Neutrophil (primary cell): ENCODE measurements around the gene ABCC12.

Experiments
- H3K27ac ChIP-seq: fragments of 200-600 bp; sonication (generic); 2 replicates; pipeline ENCODE4 v1.5.1; 2016; ENCODE audit warnings: mild to moderate bottlenecking, moderate library complexity
- H3K27me3 ChIP-seq: fragments of 200-600 bp; sonication (generic); 2 replicates; pipeline ENCODE4 v1.6.0; 2016; ENCODE audit warnings: mild to moderate bottlenecking
- H3K36me3 ChIP-seq: fragments of 200-600 bp; sonication (generic); 2 replicates; pipeline ENCODE4 v1.5.1; 2017
- H3K4me1 ChIP-seq, 2 experiments: fragments of 200-600 bp in 1 of 2; sonication (generic) in 1 of 2; 1 replicate in 1 of 2; 2 replicates in 1 of 2; pipeline versions ENCODE4 v1.5.1 to v1.6.1; 2013 to 2016; ENCODE audit warnings: low read depth in 1 of 2, low read length in 1 of 2, mild to moderate bottlenecking in 1 of 2, moderate library complexity in 1 of 2; ENCODE audit not compliant: control insufficient read depth in 1 of 2, insufficient read depth in 1 of 2
- H3K4me3 ChIP-seq, 2 experiments: fragments of 200-600 bp in 1 of 2; sonication (generic) in 1 of 2; 1 replicate in 1 of 2; 2 replicates in 1 of 2; pipeline ENCODE4 v1.5.1; 2013 to 2016; ENCODE audit warnings: low read depth in 1 of 2, low read length in 1 of 2, mild to moderate bottlenecking in 1 of 2, moderate library complexity in 1 of 2
- H3K9me3 ChIP-seq: fragments of 200-600 bp; sonication (generic); 2 replicates; pipeline ENCODE4 v1.5.1; 2016
- CTCF ChIP-seq: fragments of 200-600 bp; sonication (generic); IDR thresholded peaks from 2 replicates; pipeline ENCODE4 v1.5.1; 2016; ENCODE audit warnings: antibody characterized with exemption

Gene ABCC12

GRCh38 chr16:48155926-48156789 is at the start of gene ABCC12:
Gene ABCC12 (minus strand): TSS chr16:48155993. CDS start chr16:48146424, 9,569 bp downstream.
- peaks cover 4 to 8% of the 10 kb centered on the region in 2 experiments for H3K4me1 ChIP-seq
- H3K27ac ChIP-seq = no peak within 1 kb of the TSS
- H3K4me3 ChIP-seq = no peak within 1 kb of the TSS
- no peaks in the 10 kb centered on the region for H3K36me3 ChIP-seq
- H3K9me3 ChIP-seq = no peaks in the 10 kb centered on the region
- H3K27me3 ChIP-seq = peaks cover 56% of the 10 kb centered on the region
- TF ChIP-seq CTCF = no peak

GRCh38 chr16:48204825-48205151 is 49.0 kb upstream of the ABCC12 start:
- no peak for TF ChIP-seq CTCF
- H3K36me3 ChIP-seq = no peaks in the 10 kb centered on the region
- peaks cover 4% of the 10 kb centered on the region for H3K27me3 ChIP-seq
- no peaks in the 10 kb centered on the region for H3K9me3 ChIP-seq
- H3K4me3 ChIP-seq = no peak overlapping the region
- H3K4me1 ChIP-seq = no peaks in the 10 kb centered on the region
- H3K27ac ChIP-seq = no peak overlapping the region

GRCh38 chr16:48203974-48204824 is 48.4 kb upstream of the ABCC12 start:
- Histone ChIP-seq H3K4me3 (no peak overlapping the region), H3K27ac (no peak overlapping the region), H3K9me3 (no peaks in the 10 kb centered on the region), H3K36me3 (no peaks in the 10 kb centered on the region), H3K27me3 (peaks cover 4% of the 10 kb centered on the region), H3K4me1 (no peaks in the 10 kb centered on the region)
- no peak for TF ChIP-seq CTCF

- H3K36me3 ChIP-seq = no peaks in the 10 kb centered on the region
- no peak overlapping the region for H3K4me3 ChIP-seq
- no peak overlapping the region for H3K27ac ChIP-seq
- H3K9me3 ChIP-seq = no peaks in the 10 kb centered on the region
- TF ChIP-seq CTCF = no peak
- H3K27me3 ChIP-seq = no peaks in the 10 kb centered on the region
- no peaks in the 10 kb centered on the region for H3K4me1 ChIP-seq
Observed at GRCh38 chr16:48201515-48202201, 45.9 kb upstream of the ABCC12 start.

- Histone ChIP-seq H3K36me3 (no peaks in the 10 kb centered on the region), H3K4me3 (no peak overlapping the region), H3K9me3 (no peaks in the 10 kb centered on the region), H3K27ac (no peak overlapping the region), H3K4me1 (no peaks in the 10 kb centered on the region), H3K27me3 (no peaks in the 10 kb centered on the region)
- no peak for TF ChIP-seq CTCF
Observed at GRCh38 chr16:48197294-48197693, 41.5 kb upstream of the ABCC12 start.
